Thymus (tissue), 14 donors: ENCODE measurements around the gene PIGA. TPM values are rescaled to one million over a fixed set of nuclear protein-coding genes. Genes with fewer than 3 reads are reported as not detected.

ENCODE experiments used
- DNase-seq, 9 donors: peaks; one replicate each; pipeline ENCODE4 v3.0.0-alpha.2; 2013; ENCODE audit warnings: low spot score in 9 of 9, low read depth in 6 of 9, missing footprints in 1 of 9
- H3K27ac ChIP-seq, 2 donors: one replicate each; pipeline ENCODE4 v1.5.1; 2013; ENCODE audit warnings: control low read depth in 1 of 2, low read depth in 1 of 2, low read length in 1 of 2, mild to moderate bottlenecking in 1 of 2, moderate library complexity in 1 of 2
- H3K27me3 ChIP-seq, 2 donors: one replicate each; pipeline ENCODE4 v1.5.1; 2013; ENCODE audit warnings: low read length in 1 of 2; ENCODE audit not compliant: control insufficient read depth in 2 of 2, insufficient read depth in 1 of 2
- H3K36me3 ChIP-seq, 2 donors: one replicate each; pipeline ENCODE4 v1.5.1; 2013; ENCODE audit warnings: low read length in 1 of 2, mild to moderate bottlenecking in 1 of 2, moderate library complexity in 1 of 2; ENCODE audit not compliant: control insufficient read depth in 2 of 2, insufficient read depth in 2 of 2
- H3K4me1 ChIP-seq, 2 donors: one replicate each; pipeline ENCODE4 v1.5.1; 2013; ENCODE audit warnings: low read length in 2 of 2; ENCODE audit not compliant: control insufficient read depth in 2 of 2, insufficient read depth in 2 of 2
- H3K4me3 ChIP-seq, 2 donors: one replicate each; pipeline ENCODE4 v1.5.1; 2013; ENCODE audit warnings: low read length in 2 of 2, control low read depth in 1 of 2, mild to moderate bottlenecking in 1 of 2
- H3K9me3 ChIP-seq, 2 donors: one replicate each; pipeline ENCODE4 v1.5.1; 2013; ENCODE audit warnings: low read length in 1 of 2, mild to moderate bottlenecking in 1 of 2; ENCODE audit not compliant: control insufficient read depth in 2 of 2, insufficient read depth in 1 of 2
- WGBS: extraction: QIAGEN DNeasy Blood & Tissue Kit; methylation state at CpG from one replicate; pipeline ENCODE4 v1.1.7; 2013; 5-methylcytosine and 5-hydroxymethylcytosine counted together
- long read RNA-seq, 10 donors: transcript quantifications; one replicate each; lab custom pipeline, GENCODE V29; 2026
- polyA plus RNA-seq: library from polyadenylated mRNA; stranded (reverse); fragments of 200-250 nt; gene quantifications from one replicate; pipeline ENCODE4 v1.2.3, GENCODE V29; 2013
- total RNA-seq: library from RNA; stranded (reverse); fragments of 120-200 nt; gene quantifications from one replicate; pipeline ENCODE4 v1.2.4, GENCODE V29; 2013
- donor health status: healthy.

The PIGA gene, protein sequence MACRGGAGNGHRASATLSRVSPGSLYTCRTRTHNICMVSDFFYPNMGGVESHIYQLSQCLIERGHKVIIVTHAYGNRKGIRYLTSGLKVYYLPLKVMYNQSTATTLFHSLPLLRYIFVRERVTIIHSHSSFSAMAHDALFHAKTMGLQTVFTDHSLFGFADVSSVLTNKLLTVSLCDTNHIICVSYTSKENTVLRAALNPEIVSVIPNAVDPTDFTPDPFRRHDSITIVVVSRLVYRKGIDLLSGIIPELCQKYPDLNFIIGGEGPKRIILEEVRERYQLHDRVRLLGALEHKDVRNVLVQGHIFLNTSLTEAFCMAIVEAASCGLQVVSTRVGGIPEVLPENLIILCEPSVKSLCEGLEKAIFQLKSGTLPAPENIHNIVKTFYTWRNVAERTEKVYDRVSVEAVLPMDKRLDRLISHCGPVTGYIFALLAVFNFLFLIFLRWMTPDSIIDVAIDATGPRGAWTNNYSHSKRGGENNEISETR
- total RNA-seq = 9.7 TPM
- polyA plus RNA-seq = 13.5 TPM
- long read RNA-seq, donor 1 = 0 reads
- long read RNA-seq, donor 2, partial matches to known transcripts = 0 of 3 reads
- long read RNA-seq, donor 2, other reads (novel, unspliced or antisense) = 0 of 3 reads
- long read RNA-seq, donor 3, partial matches to known transcripts = 0 of 2 reads
- long read RNA-seq, donor 3, other reads (novel, unspliced or antisense) = 0 of 2 reads
- long read RNA-seq, donor 4, partial matches to known transcripts = 0 of 1 reads
- long read RNA-seq, donor 4, other reads (novel, unspliced or antisense) = 0 of 1 reads
- long read RNA-seq, donor 5, partial matches to known transcripts = 0 of 3 reads
- long read RNA-seq, donor 5, other reads (novel, unspliced or antisense) = 0 of 3 reads
- long read RNA-seq, donor 6, partial matches to known transcripts = 0 of 3 reads
- long read RNA-seq, donor 6, other reads (novel, unspliced or antisense) = 0 of 3 reads
- long read RNA-seq, donor 7, partial matches to known transcripts = 0 of 5 reads
- long read RNA-seq, donor 7, other reads (novel, unspliced or antisense) = 0 of 5 reads
- long read RNA-seq, donor 8 = 0 reads
- long read RNA-seq, donor 9, partial matches to known transcripts = 0 of 2 reads
- long read RNA-seq, donor 9, other reads (novel, unspliced or antisense) = 0 of 2 reads
- long read RNA-seq, donor 10, partial matches to known transcripts = 0 of 2 reads
- long read RNA-seq, donor 10, other reads (novel, unspliced or antisense) = 0 of 2 reads

DNA sequence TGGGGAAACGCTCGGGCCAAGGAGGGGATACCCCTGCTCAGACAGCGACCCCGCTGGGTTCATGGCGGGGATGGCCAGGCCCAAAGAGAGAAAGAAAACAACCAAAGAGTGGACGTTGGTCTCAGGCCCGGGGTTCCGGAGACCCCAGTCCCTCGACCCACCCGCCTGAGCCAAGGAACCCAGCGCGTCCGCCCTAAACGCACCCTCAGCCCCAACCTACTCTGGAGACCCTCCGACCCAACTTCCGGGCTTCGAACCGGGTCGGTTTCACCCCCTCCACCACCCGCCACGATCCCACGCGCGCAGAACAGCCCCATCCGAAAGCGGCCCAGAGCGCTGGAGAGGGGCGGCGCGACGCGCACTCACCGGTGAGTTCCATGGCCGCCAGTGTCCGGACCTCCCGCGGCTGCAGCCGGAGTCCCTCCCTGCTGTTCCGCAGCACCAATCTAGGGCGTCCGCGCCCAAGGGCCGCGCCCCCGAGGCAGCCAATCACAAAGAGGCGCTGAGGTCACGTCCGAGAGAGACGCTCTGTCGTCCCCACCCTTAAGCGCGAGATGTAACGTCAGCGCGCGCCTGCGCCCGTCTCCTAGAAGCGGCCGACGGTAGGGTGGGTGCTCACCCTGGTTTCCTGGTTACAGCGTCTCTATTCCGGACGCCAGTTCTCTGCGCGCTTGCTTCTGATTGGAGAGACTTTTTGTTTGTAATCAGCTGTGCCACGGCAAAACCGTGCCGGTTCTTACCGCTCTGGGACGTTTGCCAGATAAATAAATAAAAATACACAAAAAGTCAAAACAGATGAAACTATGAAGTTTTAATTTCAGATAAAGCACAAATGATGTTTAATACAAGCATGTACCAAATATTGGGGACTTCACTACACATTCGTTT, at the start of gene PIGA:
Gene PIGA, minus strand, starts transcription at position 389 of the 888 bp plus-strand sequence. CDS start 3,593 bp downstream, outside the sequence.
- H3K4me3 ChIP-seq = peak within 1 kb of the TSS; percentile 60 to 66
- peak within 1 kb of the TSS; percentile 67 to 81 for H3K27ac ChIP-seq
- peaks cover 0 to 4% of the 10 kb centered on the region in 2 donors for H3K4me1 ChIP-seq
- H3K36me3 ChIP-seq = peaks cover 0 to 7% of the 10 kb centered on the region in 2 donors
- no peaks in the 10 kb centered on the region for H3K9me3 ChIP-seq
- peaks cover 0 to 14% of the 10 kb centered on the region in 2 donors for H3K27me3 ChIP-seq
- peak; percentile 70 to 94 (median 82) for DNase-seq
- WGBS = under 1% methylated on average over 72 of the region's 72 CpGs

DNA sequence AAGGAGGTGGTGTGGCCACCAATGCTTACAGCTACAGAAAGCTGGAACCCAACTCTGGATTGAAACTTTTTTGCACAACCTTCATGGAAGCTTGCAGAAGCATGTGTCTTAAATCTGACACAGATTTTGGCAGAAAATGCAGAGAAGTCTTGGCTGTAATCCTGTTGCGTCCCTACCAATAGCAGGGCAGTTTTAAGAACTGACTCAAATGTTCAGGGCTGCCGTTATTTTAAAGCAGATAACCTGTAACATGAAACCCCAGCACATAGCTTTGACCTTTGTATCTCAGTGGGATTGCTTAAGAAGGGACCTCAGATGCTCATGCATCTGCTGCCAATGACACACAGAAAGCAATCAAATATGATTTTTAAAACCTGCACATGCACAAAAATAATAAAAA, 49.0 kb upstream of the PIGA start, which contains the start of gene VEGFD:
Gene VEGFD, minus strand, starts transcription at position 110 of the 400 bp plus-strand sequence. CDS start 467 bp downstream, outside the sequence.
- no peak for DNase-seq
- no peaks in the 10 kb centered on the region for H3K27me3 ChIP-seq
- H3K9me3 ChIP-seq = no peaks in the 10 kb centered on the region
- no peak within 1 kb of the TSS for H3K27ac ChIP-seq
- no peak within 1 kb of the TSS for H3K4me3 ChIP-seq
- H3K36me3 ChIP-seq = no peaks in the 10 kb centered on the region
- no peaks in the 10 kb centered on the region for H3K4me1 ChIP-seq
- WGBS = 86% methylated on average over 2 of the region's 2 CpGs

DNA sequence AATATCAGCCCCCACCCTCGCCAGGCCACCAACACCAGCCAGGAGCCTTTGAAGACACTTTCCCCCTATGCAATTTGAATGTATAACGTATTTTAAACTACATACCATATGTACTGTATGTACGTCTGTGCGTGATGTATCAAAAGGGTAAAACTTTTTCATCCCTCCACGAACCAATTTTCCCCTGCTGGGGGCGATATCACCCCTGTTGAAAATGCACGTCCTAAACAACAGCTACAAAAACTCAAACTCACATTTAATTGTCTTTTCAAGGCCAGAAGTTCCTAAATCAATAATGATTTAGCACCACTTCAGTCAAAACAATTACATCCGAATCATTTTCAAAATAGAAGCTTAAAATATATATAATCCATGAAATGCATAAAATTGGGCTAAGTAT, 47.5 kb upstream of the PIGA start:
- no peaks in the 10 kb centered on the region for H3K4me1 ChIP-seq
- no peak overlapping the region for H3K4me3 ChIP-seq
- no peak overlapping the region for H3K27ac ChIP-seq

DNA sequence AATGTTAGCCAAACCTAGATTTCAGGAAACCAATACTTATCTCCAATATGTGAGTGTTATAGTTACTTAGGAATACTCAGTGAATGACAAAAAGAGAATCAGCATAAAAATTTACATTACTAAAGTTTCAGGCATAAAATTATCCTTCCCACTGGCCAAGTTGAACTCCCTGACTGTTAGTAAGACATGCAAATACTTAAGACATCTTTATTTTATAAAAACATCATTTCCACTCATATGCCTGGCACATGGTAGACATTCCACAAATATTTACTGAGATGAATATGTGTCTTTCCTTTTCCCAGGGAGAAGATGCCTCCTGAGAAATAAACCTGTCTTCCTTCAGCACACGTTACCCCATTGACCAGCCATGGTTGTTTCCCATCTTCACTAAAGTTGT, 41.6 kb upstream of the PIGA start:
- DNase-seq = no peak
- WGBS = 97% methylated on average over 1 of the region's 1 CpG
- no peak overlapping the region for H3K27ac ChIP-seq
- no peaks in the 10 kb centered on the region for H3K9me3 ChIP-seq
- H3K27me3 ChIP-seq = no peaks in the 10 kb centered on the region
- no peaks in the 10 kb centered on the region for H3K36me3 ChIP-seq
- H3K4me3 ChIP-seq = no peak overlapping the region
- H3K4me1 ChIP-seq = no peaks in the 10 kb centered on the region

More for the DNA sequence above, 47.5 kb upstream of the PIGA start:
- DNase-seq = peak in 1 of 9 donors; percentile 21
- no peaks in the 10 kb centered on the region for H3K9me3 ChIP-seq
- 91% methylated on average over 8 of the region's 8 CpGs for WGBS
- H3K27me3 ChIP-seq = no peaks in the 10 kb centered on the region
- H3K36me3 ChIP-seq = no peaks in the 10 kb centered on the region

DNA sequence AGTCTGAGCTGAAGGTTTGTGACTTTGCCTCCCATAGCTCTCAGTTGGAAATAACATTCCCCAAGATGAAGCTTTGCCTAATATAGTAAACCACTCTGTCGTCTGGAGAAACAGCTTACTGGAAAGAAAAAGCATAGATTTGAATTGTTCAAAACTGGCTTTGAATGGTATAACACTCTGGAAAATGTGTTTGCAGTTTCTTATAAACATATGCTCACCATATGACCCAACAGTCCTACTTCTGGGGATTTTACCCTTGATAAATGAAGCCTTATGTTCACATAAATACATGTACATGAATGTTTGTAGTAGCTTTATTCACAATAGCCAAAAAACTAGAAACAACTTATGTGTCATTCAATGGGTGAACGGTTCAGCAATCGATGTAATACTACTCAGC, 38.7 kb upstream of the PIGA start:
- H3K27me3 ChIP-seq = no peaks in the 10 kb centered on the region
- H3K9me3 ChIP-seq = no peaks in the 10 kb centered on the region
- WGBS = 96% methylated on average over 3 of the region's 3 CpGs
- DNase-seq = no peak
- no peak overlapping the region for H3K4me3 ChIP-seq
- H3K27ac ChIP-seq = no peak overlapping the region
- H3K4me1 ChIP-seq = no peaks in the 10 kb centered on the region
- no peaks in the 10 kb centered on the region for H3K36me3 ChIP-seq

DNA sequence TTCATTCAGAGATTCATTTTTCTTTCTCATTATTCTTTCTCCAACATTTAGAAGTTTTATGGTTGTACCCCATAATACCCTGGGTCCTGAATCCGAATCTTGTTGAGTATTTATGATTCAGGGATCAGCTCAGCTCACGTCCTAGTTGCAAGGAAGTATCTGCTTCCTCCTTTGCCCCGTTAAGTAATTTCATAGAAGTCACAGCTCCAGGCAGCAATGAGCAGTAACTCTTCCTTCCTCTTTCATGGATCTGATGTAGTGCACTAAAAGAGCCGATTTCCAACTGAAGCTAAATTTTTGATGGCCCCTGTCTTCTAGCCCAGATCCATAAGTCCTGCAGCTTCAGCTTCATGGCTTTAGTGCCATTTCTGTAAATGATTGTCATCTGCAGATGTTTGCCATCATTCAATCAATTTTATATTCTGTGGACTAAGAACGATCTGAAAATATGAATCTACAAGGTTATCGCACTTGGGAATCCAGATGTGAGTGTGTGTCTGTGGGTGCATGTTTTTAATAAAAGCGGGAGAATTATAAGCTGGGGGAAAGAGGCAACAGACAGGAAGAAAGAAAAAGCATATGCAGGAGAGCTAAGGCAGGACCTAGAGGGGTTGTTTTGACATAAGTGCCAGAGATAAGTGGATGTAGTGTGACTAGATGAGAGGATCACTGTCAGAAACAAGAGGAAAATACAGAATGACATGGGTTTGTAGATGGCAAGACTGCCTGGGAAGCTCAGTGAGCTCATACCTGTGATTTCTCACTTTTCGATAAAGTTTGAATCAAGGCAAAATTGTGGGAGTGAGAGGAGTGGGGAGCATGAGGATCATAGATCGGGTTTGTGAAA, 31.4 kb upstream of the PIGA start:
- H3K4me3 ChIP-seq = no peak overlapping the region
- no peaks in the 10 kb centered on the region for H3K36me3 ChIP-seq
- H3K9me3 ChIP-seq = no peaks in the 10 kb centered on the region
- H3K4me1 ChIP-seq = no peaks in the 10 kb centered on the region
- 49% methylated on average over 9 of the region's 9 CpGs for WGBS
- no peaks in the 10 kb centered on the region for H3K27me3 ChIP-seq
- H3K27ac ChIP-seq = no peak overlapping the region
- no peak for DNase-seq

DNA sequence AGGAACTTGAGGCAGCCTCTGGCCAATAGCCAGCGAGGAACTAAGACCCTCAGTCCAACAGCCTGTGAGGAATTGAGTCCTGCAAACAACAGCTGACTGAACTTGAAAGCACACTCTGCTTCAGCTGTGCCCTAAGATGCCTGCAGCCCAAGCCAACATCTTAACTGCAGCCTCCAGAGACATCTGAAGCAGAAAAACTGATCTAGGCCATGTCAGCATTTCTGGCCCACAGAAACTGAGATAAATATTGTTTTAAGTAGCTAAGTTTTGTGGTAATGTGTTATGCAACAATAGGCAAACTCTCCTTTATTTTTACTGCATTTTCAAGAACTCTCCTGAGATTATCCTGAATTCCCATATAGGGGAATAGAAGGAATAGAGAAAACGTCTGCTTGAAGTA, 24.4 kb upstream of the PIGA start:
- Histone ChIP-seq H3K27ac (no peak overlapping the region), H3K4me3 (no peak overlapping the region), H3K27me3 (no peaks in the 10 kb centered on the region), H3K36me3 (no peaks in the 10 kb centered on the region), H3K9me3 (no peaks in the 10 kb centered on the region), H3K4me1 (no peaks in the 10 kb centered on the region)
- DNase-seq = no peak
- 97% methylated on average over 2 of the region's 2 CpGs for WGBS
